Hematopoietic multipotent progenitor cell treated with erythropoietin and hydrocortisone succinate and interleukin-3 and kit ligand, for 6 days (in vitro differentiated cells): ENCODE data around the gene INTS14.

Experiments used
- DNase-seq: peaks from one replicate; pipeline ENCODE4 v3.0.0-alpha.2; 2015

INTS14 gene

DNA sequence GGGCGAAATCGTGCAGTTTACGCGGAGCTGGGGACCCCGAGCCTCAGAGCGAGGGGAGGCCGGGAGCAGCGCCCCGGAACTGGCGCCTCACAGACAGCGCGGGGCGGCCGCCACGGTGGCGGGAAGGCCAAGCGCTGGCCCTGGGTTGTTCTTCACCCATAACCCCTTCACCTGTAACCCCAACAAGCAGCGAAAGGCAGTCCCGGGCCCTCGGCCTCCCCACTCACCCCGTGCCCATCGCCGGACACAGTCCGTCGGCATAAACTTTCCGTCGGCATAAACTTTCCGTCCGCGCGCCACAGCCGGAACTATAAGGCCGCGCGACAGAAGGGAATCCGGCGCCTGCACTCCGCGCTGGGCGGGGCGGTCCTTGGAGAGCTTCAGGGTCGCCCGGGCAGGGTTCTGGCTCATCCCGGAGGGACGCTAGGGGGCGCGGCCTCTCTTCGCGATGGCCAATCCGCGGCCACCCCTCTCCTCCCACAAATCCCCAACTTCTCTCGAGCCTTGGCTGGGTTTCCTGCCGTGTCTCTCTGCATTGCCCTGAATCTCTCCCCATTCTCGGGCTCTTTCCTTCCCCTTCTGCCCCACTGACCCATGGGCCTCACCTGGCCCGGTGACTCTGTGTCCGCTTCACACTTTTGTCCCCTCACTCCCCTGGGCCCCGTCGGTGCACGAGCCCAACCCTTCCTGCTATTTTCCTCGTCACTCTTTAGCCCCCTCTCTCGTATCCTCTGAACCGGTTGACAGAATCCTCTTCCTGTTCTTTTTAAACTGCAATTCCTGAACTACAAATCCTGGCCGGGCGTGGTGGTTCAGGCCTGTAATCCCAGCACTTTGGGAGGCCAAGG, at the start of gene INTS14:
Gene INTS14, minus strand, starts transcription at position 261 of the 848 bp plus-strand sequence. CDS start 3,751 bp downstream, outside the sequence.
- DNase-seq: peak; percentile 99

DNA sequence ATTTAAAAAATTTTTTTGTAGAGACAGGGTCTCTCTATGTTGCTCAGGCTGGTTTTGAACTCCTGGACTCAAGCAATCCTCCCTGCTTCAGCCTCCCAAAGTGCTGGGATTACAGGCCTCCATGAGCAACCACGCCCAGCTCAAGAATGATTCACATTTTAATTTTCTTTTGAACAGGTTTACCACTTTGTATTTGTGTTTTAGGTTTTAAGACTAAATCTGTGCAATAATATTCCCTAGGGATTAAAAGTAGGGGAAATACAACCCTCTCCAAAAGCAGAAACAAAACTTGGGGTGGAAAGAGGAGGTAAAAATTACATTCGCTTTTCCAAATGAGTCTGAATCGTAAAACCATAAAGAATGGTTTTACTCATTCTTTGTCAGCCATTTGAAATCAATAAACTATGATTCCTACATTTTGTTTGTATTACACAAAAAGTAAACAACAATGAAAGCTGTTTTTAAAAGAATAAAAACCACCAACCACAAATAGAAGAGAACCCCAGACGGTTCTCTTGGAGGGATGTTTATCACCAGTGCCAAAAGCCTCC, 48.6 kb upstream of the INTS14 start:
- DNase-seq: no peak

DNA sequence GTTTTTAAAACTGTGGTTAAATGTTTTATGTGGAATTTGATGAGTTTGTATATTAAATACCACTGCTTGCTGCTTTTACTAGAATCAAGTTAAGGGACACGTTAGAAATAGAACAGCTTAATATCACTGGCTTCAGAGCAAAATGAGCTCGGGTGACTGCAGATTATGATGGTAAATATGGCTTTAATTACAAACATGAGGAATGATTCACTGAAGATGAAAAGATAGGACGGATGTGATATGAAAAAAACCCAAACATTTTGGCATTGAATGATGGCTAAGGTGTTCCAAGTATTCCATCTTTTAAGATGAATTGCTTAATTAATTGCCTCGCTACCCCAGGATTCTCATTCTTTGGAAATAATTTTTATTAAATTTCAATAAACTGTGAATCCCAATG, 44.5 kb upstream of the INTS14 start:
- DNase-seq: no peak

DNA sequence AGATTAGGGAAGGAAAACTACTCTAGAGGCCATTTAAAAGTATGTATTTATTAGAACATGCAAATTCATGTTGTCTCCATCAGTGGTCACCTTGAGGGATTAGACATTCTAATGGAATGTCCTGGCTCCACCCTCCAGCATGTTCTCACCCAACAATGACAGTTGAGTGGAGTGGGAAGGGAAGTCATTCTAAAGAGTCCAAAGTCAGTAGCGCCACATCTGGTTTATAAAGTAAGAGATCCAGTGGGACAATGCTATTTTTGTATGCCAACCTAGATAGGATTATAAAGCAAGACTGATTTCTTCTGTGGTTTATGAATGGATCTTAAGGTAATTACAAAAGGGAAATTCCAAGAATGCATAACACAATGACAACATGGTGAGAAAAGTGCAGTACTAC, 44.1 kb upstream of the INTS14 start:
- DNase-seq: no peak

DNA sequence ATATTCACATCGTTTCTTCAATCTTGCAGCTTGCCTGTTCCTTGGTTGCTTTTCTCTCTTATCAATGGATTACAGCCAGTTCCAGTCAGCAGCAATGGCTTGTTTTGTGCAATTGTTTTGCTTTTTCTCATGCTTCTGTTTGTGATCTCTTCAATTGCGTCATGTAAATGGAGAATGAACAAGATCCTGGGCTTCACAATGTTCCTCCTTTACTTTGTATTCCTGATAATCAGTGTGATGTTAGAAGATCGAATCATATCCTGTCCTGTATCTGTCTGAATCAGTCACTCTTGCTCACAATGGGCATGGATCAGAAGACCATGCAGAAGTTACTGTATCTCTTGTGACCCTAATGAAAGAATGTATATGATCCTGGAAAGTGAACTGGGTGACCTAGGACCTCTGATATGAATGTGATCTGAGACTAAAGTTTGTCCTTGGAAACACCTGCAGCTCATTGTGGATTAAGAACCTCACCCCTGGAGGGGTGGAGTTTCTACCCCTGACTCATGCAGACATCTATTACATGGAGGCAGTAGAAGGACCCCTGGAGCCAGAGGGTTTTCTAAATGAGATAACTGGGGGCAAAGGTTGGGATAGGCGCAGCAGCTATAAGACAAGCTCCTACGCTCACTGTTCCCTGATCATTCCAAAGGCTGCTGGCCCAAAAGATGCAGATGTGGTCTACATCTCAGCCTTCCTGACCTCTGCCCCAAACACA, 43.0 kb upstream of the INTS14 start:
- no peak for DNase-seq

DNA sequence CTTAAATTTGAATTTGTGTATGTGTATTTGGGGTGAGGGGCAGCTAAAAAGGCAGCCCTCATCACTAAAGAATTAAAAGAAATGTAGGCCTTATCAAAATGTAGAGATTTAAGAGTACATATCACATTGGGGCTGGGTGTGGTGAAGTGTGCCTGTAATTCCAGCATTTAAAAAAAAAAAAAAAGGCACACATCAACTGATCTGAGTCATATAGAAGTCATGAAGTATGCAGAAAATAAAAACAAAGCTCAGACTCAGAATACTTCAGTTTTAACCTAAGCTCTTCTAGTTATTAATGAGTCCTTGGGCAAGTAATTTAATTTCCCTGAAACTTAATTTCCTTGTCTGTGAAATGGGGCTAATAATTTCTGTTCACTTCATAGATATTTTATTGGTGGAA, 42.4 kb upstream of the INTS14 start:
- no peak for DNase-seq

DNA sequence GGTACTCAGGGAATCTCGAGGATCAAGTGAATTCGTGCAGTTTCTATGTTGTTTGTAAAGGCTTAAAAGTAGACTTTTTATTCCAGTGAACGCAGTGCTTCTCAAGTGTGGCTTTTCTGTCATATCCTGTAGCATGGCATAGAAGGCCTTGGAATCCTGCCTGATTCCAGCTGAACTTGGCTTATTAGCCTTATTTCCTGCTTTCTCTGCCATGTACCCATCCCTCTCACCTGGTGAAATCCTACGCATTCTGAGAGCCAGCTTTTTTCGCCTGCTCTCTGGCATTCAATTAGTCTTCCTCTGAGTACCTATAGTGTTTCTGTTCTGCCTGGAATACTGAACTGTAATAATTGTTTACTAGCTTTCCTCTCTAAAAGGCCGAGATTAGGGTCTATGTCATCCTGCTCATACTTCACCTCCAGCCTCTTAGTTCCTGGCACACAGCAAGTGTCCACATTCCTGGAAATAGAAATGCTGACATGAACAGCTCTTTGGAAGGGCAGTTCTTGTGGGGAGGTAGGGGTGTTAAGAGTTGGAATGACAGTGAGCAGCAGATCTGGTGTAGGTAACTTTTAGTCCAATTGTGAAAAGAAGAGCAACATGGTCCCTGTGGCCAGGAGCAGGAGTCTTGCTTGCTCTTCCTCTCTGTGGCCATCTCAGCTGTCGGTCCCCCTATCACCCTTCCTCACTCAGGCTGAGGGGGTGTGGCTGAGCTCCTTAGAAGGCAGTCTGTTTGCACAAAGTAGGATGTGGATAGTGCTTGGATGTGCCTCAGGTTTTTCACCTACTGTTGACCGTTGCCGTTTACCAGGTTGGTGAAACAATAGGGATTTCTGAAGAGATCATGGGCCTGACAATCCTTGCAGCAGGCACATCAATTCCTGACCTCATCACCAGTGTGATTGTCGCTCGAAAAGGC, 41.2 kb upstream of the INTS14 start:
- no peak for DNase-seq

DNA sequence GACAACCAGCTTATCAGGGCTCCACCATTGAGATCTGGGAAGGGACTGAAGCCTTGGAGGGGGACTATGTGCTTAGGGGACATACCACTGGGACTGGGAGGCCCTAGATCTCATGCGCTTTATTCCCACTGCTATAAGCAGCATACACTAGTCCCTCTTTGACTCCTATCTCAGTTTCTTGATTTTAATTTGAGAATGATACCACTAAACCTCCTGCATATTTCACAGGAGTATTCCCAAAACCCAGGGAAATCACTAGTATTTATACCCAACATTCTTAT, 40.1 kb upstream of the INTS14 start:
- no peak for DNase-seq

DNA sequence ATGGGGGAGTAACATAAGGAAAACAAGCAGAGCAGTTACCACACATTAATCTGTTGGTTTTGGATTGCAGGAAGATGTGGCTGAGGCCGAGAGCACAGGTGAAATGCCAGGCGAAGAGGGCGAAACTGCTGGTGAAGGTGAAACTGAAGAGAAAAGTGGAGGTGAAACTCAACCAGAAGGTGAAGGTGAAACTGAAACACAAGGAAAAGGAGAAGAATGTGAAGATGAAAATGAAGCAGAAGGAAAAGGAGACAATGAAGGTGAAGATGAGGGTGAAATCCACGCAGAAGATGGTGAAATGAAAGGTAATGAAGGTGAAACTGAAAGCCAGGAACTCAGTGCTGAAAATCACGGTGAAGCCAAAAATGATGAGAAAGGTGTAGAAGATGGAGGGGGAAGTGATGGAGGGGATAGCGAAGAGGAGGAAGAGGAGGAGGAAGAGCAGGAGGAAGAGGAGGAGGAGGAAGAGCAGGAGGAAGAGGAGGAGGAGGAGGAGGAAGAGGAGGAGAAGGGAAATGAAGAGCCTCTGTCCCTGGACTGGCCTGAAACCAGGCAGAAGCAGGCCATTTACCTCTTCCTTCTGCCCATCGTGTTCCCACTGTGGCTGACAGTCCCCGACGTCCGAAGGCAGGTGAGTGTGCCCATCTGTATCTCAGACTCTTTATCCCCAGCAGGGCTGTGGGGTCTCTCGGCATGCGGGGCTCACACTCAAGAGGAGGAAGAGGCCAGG, 39.5 kb upstream of the INTS14 start:
- DNase-seq: no peak

DNA sequence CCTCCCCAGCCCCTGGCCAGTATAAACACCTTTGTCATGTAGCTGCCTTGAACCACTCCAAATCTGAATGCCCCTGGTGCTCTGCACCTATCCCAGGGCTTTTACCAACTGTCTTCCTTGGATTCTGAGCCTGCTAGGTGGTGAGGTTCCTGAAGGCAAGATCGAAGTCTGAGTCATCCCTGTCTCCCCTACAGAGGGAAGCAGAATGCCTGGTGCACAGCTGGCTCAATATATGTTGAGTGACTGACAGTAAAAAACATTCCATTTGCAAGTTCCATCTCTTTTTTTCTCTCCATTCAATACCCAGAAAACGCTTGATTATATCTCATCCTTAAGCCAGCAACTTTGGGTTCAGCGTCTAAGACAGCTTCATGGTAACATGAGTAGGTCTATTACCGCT, 35.6 kb upstream of the INTS14 start:
- no peak for DNase-seq

DNA sequence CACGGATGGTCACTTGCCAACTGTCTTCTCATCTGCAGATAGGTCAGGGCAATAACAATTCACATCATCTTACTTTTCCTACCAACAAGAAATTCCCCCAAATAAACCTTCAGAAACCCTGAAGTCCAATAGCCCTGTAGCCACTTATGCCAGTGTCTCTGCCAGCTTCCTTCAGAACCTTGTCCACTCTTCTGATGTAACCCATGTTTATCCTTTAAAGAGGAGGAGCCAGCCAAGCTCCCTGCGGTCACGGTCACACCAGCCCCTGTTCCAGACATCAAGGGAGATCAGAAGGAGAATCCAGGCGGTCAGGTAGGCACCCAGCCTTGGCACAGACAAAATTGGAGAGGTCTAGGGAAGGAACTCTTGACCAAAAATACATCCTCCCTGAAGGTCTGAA, 34.5 kb upstream of the INTS14 start:
- DNase-seq: no peak

DNA sequence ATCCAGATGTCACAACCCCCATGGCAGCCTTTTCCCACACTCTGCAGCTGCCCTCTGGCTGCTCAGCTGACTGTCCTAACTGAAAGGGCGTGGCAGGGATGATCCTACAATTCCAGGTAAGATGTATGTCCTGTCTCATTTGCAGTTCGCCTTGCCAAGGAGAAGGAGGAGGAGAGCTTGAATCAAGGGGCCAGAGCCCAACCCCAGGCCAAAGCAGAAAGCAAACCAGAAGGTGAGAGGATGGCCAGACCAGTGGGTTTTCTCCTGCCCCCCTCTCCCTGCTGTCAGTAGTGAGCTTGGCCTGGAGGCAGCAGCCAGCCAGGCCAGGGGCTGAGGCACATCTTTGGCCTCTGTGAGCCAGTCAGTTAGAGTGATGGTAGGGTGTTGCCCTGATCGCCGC, 33.4 kb upstream of the INTS14 start:
- no peak for DNase-seq

DNA sequence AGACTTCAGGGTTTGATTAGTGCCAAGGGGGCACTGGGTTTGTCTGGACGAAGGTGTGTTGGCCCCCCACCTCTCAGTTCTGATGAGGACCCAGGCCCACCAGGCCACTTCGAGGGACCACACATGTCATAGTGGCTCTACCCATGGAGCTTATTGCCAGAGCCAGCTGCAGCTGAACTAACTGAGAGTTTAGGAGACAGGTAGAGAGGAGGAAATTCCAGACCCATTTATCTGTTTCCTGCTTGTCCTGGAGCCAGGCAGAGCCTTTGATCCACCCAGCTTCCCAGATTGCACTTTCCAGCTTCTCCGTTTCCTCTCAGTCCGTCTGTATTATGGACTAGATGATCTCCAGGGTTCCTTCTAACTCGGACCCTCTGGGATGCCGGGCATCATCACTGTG, 31.7 kb upstream of the INTS14 start:
- no peak for DNase-seq

DNA sequence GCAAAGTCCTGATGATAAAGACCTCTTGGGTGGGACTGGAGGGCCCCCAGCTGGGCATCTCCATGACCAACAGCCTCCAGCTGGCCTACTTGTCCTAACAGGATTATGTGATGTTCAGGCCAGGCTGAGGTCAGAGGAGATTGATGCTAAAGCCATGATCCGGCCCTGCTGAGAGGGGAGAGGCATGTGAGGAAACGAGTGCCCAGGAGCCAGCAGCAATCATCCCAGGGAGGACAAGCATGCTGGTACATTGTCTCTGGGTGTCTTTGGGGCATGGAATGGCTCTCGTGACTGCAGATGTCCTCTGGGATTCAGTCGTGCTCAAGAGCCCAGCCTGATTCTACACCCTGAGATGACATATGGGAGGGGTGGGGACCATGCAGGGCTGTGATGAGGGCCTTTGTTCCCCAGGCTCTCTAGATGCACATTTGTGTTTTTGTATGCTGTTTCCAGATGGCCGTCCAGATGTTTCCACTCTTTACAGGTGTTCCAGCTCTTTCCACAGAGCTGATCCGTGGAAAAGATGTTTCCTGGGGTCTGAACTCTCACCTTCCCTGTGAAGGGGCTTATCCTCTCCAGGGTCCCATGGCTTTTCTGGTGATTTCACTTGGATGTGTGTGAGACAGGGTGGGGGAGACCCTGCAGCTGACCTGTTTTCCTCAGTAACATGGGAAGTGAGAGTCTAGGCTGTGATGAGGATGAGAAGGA, 31.0 kb upstream of the INTS14 start:
- no peak for DNase-seq

DNA sequence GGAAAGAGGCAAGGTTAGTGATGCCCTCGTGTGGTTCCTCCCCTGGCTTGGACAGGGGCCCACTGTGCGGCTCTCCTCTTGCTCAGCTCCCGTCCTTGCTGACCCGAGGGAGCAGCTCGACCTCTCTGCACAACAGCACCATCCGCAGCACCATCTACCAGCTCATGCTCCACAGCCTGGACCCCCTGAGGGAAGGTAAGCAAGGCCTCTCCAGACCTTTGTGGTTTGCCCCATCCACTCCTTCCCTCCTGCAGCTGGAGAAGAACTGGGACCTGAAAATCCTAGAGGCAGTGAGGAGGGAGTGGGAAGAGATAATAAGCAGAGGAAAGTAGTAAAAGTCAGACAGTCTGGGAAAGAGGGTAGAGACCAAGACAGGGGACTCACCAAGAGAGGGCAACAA, 28.6 kb upstream of the INTS14 start:
- no peak for DNase-seq

DNA sequence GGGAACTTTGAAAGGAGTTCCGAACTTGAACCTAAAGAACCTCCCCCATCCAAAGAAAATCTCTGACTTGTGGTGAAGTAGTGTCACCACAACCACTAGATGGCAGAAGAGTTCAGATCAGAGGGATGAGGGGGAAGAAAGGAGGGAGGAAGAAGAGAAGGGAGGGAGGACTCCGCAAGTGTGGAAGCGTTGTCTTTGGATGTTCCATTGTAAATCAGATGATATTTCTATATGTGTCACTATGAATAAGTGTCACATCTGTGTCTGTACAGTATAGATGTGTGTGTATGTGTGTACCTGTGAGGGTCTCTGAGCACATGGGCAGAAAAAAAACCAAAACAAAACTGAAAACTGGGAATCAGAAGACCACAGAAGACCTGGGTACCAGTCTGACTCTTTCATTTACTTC, 27.8 kb upstream of the INTS14 start:
- peak; percentile 93 for DNase-seq

DNA sequence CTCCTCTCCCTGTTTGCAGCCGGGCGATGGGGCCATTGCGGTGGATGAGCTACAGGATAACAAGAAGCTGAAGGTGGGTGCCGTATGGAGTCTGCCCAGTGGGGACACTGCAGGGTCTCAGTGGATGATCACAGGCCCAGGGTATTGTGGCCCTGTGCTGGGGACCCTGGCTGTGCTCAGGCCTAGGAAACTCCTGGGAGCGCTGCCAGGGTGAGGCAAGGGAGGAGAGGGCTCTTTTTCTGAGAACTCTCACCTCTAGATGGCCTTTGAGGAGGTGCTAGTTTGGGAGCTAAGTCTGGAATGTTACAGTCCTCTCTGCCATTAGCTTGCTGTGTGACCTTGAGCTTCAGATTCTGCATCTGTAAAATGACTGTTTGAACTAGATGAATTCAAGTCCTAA, 27.2 kb upstream of the INTS14 start:
- DNase-seq: no peak

DNA sequence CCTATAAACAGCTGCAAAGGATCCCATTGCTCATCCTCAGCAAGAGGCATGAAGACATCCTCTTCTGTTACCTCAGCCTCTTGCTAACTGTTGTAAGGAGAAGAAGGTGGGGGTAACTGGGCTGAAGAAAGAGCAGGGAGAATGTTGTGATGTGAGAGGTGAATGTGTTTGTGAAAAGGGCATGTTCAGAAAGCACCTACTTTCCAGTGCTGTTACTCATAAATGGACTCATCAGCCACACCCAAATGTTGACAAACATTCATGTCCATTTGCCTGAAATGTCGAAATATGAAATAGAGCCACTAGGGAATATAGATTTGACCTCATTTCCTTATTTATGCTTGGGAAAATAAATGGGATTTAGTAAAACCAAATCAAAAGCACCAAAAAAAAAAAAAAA, 23.4 kb upstream of the INTS14 start:
- no peak for DNase-seq

DNA sequence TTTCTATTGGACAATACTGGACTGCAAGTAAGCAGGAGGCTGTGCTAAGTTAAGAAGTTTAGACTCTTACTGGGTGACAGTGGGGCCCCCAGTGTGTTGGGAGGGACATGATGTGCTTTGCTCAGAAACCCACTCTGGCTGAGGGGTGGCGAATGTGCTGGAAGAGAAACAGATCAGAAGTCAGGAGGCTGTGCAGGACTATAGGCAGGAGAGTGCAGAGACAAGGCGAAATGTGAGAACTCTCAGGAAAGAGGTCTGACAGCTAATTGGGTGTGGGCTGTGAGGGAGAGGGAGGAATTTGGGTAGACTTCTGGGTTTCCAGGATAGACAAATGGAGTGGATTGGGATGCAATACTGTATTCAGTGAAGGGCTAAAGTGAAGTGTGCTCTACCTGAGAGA, 22.8 kb upstream of the INTS14 start:
- DNase-seq: no peak

DNA sequence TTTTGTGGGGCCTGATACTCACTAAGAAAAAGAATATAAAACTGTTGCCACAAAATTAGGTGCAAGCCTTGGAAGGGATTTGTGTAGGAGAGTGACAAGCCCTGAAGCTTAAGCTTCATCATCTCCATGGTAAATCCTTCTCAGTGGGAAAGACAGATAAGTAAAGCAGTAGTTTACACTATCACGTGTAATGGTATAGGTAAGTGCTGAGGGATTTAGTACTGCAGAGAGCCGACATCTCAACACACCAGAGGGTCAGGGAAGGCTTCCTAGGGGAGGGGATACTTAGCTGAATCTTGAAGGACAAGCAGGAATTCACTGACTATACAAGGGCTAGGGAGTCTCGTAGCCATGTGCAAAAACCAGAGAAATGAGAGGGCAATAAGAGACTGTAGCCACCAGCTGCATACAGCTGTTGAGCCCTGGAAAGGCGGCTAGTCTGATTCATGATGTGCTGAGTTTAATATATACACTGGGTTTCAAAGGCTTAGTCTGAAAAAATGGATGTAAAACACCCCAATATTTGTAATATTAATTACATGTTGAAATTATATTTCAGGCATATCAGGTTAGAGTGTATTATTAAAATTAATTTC, 21.9 kb upstream of the INTS14 start:
- DNase-seq: no peak

DNA sequence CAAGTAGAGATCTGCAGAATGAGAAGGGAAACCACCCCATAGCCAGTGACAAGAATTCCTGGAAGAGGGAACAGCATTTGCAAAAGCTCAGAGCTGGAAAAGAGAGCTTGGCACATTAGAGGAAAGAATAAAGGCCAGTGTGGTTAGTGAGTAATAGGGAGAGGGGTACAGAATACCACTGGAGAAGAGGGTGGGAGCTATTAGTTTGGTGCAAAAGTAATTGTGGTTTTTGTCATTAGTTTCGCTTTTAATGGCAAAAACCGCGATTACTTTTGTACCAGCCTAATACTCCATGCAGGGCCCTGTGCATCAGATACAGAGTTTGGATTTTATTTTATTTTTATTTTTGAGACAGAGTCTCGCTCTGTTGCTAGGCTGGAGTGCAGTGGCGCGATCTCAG, 20.6 kb upstream of the INTS14 start:
- no peak for DNase-seq

DNA sequence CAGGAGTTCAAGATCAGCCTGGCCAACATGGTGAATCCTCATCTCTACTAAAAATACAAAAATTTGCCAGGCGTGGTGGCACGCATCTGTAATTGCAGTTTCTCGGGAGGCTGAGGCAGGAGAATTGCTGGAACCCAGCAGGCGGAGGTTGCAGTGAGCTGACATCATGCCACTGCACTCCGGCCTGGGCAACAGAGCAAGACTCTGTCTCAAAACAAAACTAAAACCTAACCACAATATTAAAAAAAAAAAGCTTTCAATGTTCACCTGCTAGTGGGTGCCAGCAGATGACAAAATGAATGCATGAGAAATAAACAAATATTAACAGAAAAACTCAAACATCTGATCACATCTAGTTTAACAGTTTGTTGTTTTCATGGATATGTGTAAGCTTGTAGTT, 19.8 kb upstream of the INTS14 start:
- DNase-seq: no peak
